Measurements from ENCODE around the gene PTCH1.

The PTCH1 gene

DNA sequence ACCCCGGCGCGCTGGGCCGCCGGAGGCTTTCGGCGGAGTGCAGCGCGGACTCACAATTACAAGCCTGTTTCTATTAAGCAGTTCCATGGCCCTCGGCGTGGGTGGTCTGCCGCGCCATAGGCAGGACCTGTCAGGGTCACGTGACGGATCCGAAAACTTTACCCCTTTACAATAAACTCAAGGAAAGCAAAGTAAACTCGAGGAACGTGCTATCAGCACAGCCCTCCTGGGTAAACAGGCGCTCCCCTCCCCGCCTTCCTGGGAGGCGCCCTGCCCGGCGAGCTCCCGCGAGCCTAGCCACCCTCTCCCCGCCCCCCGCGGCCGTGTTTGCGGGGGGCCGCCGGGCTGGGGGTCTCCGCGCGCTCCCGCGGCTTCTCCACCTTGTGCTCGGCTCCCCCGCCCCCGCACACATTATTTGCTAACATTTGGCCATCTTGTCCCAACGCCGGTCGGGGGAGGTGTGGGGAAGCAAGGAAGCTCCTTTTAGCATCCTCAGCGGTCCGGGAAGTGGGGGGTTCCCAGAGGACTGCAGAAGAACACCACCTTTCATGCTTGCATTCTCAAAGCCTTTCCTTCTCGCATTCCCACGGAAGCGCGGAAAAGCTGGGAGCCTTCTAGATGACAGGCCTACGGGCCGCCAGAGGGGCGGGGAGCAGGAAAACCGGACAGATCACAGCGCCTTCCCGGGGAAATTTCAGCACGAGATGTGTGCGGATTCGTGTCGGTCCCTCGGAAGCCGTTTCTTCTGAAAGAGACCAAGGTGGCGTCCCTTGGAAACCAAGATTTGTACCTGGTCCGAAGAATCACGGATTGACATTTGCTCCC lies at the start of gene PTCH1:
Gene PTCH1 (minus strand): TSS at position 238 of the 825 bp plus-strand sequence.
- DNase-seq: peak; percentile 46

DNA sequence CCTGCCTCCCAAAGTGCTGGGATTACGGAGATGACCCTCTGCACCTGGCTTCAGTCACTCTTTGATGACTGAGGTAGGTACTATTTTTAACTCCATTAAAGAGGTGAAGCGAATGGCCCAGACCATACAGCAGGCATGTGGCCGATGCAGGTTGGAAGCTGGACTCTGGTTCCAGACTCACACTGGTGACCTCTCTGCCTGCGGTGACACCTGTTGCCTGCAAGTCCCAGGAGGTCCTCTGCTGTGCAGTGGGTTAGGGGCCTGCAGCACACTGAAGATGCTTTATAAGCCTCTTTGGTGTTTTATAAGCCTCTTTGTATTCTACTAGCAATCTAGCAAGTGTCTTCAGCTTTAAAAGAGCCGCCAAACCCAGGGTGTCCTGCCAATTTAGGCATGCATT lies 49.2 kb upstream of the PTCH1 start:
- DNase-seq: no peak

DNA sequence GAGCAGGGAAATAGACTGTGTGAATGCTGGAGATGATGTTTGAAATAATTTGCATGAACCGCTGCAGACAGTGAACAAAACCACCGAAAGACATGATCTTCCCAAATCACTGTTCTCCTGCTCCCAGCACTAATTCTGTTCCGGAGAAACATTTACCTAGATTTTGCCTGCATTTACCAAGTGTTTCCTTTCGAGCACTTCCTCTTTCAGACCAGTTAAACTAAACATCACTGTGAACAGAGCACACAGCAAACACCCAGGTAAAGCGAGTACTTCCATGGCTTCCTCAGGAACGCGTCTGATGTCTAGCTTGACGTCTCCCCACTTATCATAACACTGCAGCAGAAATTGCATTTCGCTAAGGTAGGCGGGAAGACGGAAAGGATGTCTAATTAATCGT lies 45.1 kb upstream of the PTCH1 start:
- DNase-seq: no peak

DNA sequence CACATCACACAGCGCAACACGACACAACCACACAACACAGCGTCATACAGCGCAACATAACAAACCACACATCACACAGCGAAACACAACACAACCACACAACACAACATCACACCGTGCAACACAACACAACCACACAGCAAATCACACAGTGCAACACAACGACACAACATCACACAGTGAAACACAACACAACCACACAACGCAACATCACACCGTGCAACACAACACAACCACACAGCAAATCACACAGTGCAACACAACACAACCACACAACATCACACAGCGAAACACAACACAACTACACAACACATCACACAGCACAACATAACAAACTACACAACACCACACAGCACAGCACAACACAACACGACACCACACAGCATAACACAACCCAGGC lies 40.4 kb upstream of the PTCH1 start:
- DNase-seq: no peak

DNA sequence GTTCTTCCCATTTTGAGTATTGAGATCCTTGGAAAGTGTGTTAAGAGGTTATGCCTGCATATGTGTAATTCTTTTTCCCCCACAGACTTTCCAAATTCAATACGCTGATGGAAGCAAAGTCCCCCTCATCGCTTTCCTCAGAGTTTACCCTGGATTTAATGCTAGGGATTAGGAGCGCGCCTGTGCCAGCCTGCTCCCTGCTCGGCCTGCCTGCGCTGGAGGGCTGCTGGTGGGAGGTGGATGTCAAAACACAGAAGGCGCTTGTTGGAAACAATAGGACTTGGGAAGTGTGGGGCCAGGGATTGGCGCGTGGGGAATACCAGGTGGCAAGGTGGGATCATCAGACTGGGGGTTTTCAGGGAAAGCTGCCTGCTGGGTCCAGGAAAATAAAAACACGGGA lies 39.8 kb upstream of the PTCH1 start:
- DNase-seq: no peak

DNA sequence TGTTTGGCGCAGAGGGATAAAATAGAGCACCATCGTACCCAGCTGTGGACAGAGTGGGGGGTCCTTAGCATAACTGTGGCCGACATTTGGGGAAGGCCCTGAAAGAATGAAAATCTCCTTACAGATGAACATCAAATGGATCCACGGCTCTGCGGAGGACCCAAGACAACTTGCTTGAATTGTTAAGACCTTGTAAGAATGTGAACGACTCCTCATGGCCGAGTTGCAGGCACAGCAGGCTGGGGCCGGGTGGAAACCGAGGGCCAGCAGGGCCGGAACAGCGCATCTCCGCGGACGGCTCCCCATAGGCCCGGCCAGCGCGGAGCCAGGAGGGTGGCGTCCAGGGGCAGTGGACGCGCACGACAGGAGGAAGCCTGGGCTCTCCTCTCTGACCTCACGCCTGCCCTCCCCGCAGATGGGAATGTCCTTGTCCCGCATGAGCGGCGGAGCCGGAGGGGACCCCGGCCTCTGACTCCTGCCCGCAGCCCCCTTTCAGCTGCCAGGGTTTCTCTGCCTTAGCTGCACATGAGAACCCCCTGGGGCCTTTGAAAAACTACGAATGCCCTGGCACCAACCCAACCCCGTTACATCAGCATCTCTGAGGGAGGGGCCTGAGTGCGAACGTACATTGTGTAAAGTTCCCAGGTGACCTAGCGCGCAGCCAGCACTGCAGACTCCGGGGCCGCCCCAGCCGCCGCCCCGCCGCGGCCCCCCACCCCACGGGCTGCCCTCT lies 36.2 kb upstream of the PTCH1 start:
- peak; percentile 26 for DNase-seq

DNA sequence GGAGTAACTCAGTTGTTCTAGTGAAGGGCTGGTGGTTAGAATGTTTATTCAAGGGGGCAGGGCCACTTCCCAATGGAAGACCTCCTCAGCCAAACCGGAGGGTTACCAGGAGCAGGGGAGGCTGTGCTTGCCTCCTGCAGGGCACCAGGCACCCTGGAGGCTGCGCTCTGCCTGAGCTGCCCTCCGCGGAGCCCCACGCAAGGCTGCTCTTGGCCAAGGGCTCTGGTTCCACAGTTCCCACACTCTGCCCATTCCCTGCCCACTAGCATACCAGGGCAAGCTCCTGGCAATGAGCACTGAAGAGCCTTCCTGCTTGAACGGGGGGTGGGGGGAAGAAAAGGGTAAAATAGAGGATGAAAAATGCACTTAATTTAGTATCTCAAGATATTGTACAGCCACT lies 35.5 kb upstream of the PTCH1 start:
- DNase-seq: no peak

DNA sequence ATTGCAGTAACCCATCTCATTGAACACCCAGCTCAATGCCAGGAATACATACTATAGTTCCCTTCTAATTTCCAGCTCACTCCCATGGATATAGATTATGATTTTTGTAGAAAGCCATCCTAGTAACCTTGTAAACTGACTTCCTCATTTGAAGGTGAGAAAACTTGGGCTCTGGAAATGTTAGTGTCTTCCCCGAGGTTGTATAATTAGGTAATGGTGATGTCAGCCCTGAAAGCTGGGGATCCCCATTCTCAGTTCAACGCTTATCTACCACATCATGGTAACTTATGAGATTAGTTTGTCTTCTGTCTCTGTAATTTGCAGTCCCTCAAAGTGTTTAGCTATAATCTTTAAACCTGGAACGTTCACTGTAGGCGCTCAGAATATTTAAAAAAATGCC lies 34.6 kb upstream of the PTCH1 start:
- DNase-seq: no peak

DNA sequence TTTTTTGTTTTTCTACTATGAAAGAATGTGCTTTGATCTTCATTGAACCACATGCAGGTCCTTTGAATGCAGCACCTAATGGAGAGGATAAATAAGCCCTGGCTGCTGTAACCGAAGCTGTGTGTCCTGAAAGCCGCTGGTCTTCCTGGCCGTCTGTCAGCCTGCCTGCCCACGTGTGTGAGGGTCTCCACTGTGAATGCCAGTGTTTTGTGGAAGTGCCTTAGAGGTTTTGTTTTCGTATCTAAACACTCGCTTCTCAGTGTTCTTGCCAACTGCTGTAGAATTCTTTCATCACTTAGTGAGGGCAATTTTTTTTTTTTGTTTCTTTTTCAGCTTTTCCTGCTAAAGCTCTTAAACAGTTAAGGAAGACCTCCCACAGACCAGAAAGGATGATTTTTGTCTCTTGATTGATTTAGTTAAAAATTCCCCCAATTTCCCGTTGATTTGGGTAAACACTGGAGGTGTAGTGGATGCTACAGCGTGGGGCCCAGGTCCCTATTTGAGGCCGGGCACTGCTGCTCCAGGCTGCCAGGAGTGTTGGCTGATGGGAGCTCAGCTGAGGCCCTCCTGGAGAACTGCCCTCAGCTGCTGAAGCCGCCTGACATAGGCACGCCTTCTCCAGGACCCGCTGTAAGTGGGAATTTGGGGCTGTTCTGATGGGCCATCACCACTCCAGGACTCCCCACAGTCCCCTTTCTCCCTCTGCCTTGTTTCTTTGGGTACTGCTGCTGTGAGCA lies 29.2 kb upstream of the PTCH1 start:
- no peak for DNase-seq

DNA sequence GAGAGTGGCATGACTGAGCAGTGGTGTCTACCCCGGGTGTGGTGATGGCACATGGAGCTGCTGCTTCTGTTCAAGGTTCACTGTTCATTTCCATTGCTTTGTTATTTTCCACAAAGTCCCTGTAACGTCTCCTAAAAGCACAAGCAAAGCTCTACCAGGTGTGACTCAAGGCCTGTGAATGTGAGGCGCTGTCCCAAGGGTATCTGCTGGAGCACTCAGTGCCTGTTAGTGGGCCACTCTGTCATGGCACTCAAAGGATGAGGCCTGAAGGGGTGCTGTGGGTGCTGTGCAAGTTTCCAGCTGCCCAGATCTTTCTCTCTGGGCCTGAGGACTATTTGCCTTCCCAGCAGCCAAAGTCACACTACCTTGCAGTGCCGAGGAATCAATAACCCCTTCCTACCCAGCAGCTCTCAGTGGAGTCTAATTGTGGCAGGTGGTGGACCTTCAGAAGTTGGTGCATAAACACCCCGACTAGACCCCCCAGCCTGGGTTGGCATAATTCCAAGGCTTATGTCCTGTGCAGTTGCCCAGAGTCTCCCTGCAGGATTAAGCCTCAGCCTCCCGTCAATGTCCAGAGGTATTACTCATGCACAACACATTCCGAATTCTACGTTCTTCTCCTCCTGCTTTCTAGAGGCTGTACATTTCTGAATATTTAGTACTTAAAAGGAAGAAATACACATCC lies 17.4 kb upstream of the PTCH1 start:
- DNase-seq: no peak

DNA sequence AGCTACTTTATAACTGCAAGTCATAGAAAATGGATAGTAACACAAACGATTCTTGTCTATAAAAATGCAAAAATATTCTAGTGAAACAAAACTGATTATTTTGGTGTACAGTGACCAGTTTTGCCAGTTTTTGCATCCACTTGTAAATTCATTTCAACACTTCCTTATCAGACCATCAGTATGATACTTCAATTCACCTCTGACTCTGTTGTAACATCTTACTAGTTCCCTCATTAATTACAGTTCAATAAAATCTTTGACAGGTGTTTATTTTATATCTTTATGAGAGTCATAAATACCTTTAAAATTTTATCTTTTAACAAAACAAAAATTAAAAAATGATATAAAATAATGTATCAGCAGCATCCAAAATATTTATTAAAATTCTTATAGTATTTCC lies 13.1 kb upstream of the PTCH1 start:
- no peak for DNase-seq

DNA sequence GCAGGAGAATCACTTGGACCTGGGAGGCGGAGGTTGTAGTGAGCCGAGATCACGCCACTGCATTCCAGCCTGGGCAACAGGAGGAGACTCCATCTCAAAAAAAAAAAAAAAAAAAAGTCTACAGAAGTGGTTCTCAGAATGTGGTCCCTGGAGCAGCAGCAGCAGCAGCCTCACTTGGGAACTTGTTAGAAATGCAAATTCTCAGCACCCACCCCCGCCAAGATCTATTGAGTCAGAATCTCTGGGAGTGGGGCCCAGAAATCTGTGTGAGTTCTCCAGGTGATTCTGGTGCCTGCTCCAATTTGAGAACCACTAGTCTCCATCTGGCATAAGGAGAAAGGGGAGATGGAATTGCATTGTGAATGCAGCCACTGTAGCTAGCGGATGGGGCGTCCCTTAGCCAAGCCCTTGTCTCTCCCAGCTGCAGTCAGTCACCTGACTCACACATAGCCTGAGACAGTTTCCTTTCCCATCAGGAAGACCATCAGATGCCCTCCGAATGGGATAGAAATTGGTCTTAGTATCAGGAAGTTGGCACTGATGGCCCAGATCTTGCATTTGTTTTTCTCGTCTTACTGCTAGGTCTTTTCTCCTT lies 12.2 kb upstream of the PTCH1 start:
- DNase-seq: no peak

DNA sequence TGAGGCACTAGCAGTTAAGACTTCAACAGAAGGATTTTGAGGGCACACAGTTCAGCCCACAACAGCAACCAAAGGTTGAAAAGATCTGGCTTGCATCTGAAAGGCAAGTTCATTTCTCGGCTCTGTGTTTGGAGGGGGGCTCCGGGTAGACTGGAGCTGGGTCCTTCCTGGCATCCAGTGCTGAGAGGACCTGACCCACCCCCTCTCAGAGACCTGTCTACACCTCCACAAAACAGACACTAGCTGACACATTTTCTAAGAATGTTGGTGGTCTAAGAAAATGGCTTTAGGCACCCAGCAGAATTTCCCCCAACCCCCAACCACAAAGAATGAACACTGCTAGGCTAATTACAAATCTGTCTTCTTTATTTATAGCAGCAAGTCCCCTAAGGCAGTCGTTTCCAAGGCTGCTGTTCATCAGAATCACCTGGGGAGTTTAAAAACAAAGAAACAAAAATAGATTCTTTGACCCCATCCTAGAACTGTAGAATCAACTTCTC lies 6.2 kb upstream of the PTCH1 start:
- no peak for DNase-seq

DNA sequence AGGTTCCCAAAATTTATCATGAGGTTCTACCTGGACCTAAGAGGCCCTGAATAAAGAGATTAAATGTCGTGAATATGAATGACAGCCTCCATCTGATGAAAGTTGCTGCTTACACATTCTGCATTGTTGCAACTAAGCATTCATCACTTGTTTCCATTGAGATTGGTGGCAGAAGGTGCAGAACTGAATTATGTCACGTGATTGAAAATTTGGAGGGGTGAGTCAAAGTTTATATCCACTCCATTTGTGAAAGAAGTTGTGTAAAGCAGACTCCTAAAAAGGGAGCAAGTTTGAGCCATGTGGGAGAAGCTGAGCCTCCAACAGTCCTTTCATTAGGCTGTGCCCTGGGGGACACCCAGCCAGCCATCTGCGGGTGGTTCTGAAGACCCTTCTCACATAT lies 4.9 kb upstream of the PTCH1 start:
- no peak for DNase-seq

DNA sequence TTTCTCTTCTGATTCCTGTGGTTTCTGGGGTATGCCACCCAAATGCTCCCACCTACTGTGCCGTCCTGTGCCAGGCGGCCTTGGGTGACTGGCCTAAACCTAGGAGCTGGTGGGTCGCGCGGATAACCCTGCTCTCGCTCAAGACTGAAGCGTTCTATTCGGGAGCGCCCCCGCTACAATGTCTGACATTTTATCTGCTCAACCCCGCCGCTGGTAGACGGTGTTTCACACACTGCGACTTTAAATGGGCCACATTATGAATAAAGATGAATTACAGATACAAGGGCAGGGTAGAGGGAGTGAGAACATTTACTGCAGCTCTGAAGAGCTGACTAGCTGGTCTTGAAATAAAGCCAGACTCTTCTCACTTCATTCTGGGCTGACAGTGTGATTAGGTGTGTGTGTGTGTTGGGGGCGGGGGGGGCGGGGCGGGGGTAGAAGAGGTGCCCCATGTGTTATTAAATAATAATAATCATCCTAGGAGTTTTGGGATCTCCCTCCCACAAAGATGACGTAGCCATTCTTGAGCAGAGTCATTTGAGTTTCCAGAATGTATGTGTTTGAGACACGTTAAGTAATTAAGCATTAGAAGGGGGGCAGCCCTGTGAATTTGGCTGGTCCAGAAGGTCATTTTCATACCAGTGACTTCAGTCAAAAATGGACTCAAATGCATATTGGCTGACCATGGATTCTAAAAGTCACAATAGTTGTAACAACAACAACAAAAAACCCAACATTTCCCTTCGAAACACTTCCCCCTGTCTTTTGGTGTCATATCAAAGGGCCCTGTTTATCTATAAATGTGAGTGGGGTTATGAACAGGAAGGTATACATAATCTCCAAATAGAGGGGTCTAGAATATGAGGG lies 1.0 kb upstream of the PTCH1 start:
- no peak for DNase-seq

DNA sequence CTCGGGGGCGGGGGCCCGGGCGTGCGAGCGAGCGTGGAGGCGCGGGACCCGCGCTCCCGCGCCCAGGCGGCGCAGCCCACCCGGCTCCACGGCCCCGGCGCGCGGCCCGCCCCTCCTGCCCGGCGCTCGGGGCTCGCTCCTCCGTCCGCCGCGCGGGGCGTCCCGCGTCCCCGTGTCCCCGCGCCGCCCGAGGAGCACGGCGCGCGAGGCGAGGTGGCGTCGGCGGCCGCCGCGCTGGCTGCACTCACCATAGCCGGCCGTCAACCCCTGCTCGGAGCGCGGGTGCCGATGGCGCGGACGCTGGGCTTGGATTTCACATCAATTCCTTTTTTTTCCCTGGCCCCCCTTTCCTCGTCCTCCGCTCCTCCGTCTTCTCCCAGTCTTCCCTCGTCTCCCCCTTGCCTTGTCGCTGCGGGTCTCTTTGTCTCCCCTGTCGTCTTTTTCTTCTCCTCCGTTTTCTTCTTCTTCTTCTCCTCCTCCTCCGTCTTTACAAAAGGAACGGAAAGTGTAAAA lies 494 bp downstream of the PTCH1 start:
- DNase-seq: no peak

DNA sequence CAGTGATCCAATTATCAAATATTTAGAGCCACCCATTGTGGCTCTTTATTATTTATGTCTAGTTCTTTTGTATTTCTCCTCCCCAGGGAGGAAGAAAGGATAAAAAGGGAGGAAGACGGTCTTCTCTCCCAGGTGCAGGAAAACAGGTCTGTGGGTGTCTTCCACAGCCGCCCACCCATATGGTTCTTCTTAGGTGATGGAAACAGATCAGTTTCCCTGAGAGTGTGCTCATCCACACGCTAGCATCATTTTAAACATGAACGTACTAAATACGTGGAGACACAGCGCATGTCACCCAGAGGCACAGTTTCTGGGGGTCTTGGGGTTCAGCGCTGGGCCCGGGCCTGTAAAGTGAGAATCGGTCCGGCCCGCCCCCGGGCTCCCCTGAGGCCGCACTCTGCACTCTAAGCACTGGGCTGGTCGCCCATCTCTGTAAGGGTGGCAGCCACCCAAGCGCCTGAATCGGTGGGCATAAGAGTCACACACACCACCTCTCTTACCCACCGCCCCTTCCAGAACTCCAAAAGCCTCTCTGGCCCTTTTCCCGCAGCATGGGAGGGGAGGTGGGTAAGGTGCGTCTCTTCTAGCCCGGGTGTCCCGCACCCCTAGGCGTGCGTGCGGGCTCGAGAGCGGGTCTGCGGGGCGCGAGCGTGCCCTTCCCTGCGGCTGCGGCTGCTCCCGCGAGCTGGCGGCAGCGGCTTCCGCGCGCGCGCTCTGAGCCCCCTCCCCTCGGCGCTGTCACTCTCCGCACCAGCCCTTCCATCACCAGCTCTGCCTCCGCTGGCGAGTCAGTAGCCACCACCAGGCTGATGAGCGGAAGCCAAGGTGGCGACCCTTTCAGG lies 1.3 kb downstream of the PTCH1 start:
- DNase-seq: peak; percentile 38

DNA sequence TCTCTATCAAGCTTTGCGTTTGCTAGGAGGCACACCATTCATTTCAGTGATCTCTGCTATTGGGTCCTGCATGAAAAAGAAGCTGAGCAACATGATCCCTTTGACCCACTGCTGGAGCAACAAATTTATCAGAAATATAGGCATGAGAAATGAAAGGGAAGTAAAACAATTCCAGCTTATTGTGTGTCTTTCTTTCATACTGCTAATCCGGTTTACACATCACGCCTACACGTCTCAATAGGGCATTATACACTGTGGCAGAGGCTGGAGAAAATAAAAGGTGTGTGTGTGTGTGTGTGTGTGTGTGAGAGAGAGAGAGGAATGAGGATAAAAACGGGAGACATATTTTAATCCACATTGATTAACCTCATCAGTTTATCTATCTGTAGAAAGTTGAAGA lies 2.4 kb downstream of the PTCH1 start:
- DNase-seq: no peak

DNA sequence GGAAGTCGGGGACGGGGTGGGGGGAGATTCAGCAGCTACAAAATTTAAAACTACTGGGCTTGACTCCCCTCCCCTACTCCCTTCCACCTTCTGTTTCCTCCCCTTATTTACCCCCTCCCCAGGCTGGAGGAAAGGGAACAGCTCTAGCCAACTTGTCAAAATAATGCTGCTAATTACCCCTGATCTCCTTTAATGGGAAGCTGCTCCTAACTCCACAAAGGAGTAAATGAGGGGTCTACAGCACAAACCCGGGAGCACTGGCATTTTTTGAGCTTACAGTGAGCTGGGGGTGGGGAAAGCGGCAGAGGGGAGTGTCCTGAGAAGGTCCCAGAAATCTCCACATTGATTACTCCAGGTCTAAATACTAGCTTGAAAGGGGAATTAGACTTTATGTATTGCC lies 3.1 kb downstream of the PTCH1 start:
- no peak for DNase-seq

DNA sequence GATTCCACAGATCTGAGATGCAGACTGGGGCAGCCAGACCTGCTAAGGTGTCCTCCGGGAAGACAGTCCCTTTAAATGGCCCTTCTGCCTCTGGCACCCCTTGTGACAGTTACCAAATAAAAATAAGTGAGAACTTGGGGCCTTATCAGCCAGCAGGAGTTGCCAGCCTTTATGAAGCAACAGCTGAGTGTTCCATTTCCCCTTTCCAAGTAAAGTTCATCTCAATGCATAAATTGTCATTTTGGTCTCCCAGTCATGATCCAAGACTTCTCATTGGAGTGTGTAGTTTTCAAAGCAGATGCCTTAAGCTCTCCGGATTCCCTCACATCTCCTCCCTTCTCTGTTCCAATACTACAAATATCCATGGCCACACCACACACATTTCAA lies 4.1 kb downstream of the PTCH1 start:
- DNase-seq: no peak
